ENCODE measurements around the gene ELL2.
A peak's percentile ranks its signal among the peaks of the same experiment; 100 is the strongest.

The ELL2 gene

GRCh38 chr5:95985249-95985648 lies 23.6 kb upstream of the ELL2 start:
- DNase-seq: no peak
- intact Hi-C loops (cut with DNase I): no loop called here

- intact Hi-C loops (cut with DNase I): no loop called here
- DNase-seq: no peak
Measured at GRCh38 chr5:95984287-95984938, 22.8 kb upstream of the ELL2 start.

DNA sequence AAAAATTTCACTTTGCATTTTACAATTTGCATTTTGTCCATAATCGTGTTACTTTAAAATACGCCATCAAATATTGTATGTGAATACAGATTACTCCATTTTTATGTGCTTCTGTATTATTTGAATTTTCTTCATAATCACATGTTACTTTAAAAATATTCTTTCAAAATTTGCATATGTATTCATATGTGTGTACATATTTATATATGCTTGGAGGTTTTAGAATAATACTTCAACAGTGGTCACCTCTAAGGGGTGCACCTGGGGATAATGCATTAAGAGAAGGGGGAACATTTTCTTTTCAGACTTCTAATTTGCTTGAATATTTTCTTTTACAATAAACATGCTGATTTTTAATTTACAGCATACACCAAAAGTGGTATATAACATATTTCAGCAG lies 21.9 kb upstream of the ELL2 start:
- intact Hi-C loops (cut with DNase I): no loop called here
- DNase-seq: no peak

GRCh38 chr5:95983080-95983479 lies 21.4 kb upstream of the ELL2 start:
- intact Hi-C loops (cut with DNase I): no loop called here
- no peak for DNase-seq

- no peak for DNase-seq
- intact Hi-C loops (cut with DNase I): no loop called here
Measured at GRCh38 chr5:95976606-95977005, 15.0 kb upstream of the ELL2 start.

DNA sequence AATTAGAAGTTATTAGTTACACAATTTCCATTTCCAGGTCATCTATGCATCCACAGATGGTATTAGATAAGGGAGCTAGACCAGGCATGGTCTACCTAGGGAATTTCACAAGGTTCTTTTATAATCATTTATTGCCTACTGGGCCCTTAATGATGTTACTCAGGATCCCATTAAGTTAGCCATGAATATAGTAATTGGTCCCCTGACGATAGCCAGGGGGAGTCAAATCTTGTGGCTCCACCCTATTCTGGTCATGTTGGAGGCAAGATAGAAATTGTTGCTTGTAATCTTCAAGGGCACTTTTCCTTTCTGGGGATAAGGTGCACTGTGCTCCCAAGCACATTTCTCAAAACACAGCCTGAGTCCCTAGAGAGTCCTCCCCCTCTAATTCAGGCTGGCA lies 14.1 kb upstream of the ELL2 start:
- intact Hi-C loops (cut with DNase I): no loop called here
- no peak for DNase-seq

DNA sequence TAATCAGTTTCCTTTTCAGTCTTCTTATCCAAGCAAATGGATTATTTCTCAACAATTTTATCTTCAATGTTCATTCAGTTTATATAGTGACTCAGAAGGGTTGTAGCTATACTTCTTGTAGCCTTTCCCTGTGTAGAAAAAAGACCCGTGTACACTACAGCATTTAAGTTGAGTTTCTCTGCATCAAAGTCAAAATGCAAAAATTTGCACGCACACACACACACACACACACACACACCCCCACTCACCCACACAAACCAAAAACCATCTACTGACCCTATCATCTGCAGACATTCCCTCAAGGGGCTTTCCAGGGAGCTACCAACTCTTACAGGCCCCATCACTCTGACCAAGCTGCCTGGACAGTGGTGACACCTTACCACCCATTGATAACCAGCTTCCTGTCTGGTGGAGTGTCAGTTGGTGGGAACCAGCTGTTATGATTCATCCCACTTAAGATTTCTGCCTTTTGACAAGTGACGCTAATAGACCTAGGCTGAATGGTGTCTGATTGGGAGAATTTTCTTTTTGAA lies 12.2 kb upstream of the ELL2 start:
- intact Hi-C loops (cut with DNase I): no loop called here
- peak in 6 of 42 donors; percentile 10 to 49 (median 20) for DNase-seq

GRCh38 chr5:95972196-95972595 lies 10.5 kb upstream of the ELL2 start:
- intact Hi-C loops (cut with DNase I): no loop called here
- DNase-seq: no peak

DNA sequence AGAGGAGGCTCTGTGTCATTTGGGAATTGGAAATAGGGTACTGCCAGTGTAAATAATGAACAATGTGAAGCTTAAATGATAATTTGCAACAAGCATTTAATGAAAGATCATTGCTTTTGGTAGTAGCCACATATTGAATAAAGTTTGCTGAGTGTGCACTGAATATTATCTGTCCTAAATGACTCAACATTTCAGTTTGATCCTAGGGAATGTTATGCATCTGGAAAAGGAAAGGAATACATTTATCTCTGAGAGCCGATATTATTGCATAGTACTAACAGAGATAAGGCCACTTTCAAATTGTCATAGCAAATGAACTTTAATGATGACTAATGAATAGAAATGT lies 8.7 kb upstream of the ELL2 start:
- no peak for DNase-seq
- intact Hi-C loops (cut with DNase I): no loop called here

GRCh38 chr5:95969651-95970358 lies 8.2 kb upstream of the ELL2 start:
- intact Hi-C loops (cut with DNase I): no loop called here
- no peak for DNase-seq

GRCh38 chr5:95969055-95969454 lies 7.4 kb upstream of the ELL2 start:
- intact Hi-C loops (cut with DNase I): no loop called here
- DNase-seq: no peak

- intact Hi-C loops (cut with DNase I): no loop called here
- DNase-seq: no peak
Measured at GRCh38 chr5:95967236-95967635, 5.6 kb upstream of the ELL2 start.

- DNase-seq: no peak
- intact Hi-C loops (cut with DNase I): no loop called here
Measured at GRCh38 chr5:95966005-95966404, 4.4 kb upstream of the ELL2 start.

DNA sequence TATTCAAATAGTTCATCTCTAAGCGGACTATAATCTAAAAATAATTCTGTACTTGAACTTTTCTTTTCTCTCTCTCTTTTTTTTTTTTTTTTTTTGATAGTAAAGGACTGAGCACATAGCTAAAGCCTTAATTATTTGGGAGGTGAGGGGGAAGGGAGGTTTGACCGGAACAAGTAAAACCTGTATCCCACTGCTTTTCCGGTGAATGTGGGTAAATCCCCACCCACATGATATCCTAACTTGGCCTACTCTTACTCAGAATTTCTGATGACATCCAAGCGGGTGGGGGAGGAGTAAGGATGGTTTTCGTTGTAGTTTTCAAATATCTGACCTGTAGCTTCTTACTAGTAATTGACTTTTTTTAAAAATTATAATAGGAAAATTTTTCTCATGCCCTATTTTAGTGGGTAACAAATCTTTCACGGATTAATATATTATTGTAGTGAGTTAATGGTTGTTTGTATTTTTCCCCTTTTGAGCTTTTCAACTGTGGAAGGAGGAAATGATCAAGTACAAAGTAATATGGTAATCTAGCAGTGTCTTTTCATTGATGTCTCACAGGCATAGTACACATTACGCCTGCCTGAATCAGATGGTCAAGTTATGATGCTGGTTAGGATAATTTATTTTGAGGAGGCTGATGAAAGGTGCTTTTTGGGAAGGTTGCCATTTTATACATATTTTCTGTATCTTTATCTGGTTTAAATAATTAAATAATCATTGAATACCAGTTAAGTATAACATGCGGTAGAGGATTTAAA lies 2.2 kb upstream of the ELL2 start:
- intact Hi-C loops (cut with DNase I): loop anchor here (5.0 kb wide), 1 partner anchor 373 kb away; no protein-coding TSS in a partner anchor
- no peak for DNase-seq

DNA sequence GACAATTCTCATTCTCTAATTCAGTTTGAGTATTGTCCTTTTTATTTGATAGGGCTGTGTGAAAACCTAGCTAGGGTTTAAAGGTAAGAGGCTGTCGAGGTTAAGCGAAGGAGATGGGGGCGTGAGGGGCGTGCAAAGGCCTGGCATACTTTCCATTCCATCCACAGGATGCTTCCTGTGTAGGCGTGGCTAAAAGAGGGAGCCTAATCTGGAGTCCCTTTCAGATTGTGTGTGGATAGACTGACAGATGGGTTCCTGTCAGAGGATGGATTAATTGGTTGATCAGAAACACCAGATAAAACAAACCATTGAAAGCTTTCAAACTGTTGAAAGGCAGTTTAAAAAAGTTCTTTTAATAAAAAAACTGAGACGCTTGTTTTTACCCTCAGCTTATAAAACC lies 1.1 kb upstream of the ELL2 start:
- no peak for DNase-seq
- intact Hi-C loops (cut with DNase I): loop anchor here (5.0 kb wide), 1 partner anchor 375 kb away; no protein-coding TSS in a partner anchor

GRCh38 chr5:95962475-95962773 lies 773 bp upstream of the ELL2 start:
- DNase-seq: no peak
- intact Hi-C loops (cut with DNase I): loop anchor here (5.0 kb wide), 1 partner anchor 375 kb away; no protein-coding TSS in a partner anchor

DNA sequence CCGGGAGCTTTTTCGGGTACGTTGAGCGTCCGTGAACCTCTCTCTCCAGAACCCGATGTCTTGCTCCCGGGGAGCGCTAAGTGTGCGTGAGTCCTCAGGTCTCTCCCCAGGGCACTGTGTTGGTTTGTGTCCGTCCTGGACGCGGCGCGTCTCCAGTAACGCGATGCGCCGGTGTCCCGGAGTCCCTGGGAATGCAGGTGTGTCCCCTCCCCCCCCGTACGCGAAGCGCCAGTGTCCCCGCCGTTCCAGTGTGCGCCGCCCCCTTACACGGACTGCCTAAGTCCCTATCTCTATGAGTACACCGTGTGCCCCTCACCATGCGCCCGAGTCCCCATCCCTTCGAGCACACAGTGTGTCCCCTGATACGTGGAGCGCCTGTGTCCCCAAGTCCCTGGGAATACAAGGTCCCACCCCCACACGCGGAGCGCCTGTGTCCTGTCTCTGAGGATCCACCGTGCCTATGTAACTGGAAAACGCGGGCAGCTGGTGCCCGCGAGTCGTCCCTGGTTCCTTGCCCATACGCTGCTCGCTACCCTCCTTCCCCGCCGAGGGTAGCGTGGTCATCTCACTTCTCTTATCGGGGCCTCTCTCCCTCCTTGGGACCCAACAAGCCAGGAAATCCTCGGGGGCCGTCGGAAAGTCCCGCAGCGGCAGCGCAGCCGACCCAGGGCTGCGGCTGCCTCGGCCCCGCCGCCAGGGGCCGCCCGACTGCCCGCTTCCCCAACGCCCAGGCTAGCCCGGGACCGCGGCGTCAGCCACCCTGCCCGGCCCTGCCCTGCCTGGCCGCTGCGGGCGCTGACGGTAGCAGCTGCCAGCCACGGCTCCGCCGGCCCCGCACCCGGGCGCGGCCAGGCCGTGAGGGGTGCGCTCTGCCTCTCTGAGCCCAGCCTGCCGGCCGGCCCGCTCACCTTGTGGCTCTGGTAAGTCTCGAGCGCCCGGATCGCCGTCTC lies 709 bp downstream of the ELL2 start:
- peak; percentile 16 to 87 (median 74) for DNase-seq
- intact Hi-C loops (cut with DNase I): loop anchor here (2.0 to 5.0 kb wide), 2 partner anchors 102 to 376 kb away; no protein-coding TSS in a partner anchor

DNA sequence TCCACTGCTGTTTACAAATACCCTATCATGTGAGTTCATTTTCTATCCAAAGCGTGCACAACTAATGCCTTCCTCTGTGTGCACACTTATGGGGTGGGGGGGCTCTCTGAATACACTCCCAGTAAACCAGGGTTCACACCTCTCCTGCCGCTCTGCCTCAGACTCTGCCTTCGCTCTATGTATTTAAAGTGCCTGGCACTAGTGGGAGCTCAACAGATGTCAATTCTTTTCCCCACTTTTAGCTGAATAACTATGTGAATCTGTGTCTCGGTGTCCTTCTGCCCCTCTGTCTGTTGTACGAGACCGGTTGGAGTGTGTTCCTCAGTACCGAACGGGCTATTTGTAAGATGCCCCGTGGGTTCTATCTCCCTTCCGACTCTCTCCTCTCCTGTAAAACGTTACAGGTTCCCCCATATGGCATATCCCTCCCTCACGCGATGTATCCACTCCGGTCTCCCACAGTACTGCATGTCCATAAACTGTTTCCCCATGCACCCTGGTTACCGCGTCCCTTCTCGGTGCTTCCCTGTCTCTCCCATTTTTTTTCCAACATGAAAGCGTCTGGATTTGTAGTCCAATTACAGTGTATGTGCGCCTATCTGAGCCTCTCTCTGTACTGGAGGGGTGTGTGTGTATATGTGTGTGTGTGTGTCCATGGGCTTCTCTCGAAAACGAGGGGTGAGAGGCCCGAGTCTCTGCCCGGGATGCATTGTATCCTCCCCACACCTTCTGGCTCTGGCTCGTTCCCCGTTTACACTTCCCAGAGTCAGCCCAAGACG lies 1.6 kb downstream of the ELL2 start:
- DNase-seq: peak in 26 of 42 donors; percentile 14 to 65 (median 33)
- intact Hi-C loops (cut with DNase I): loop anchor here (2.0 to 5.0 kb wide), 2 partner anchors 101 to 377 kb away; no protein-coding TSS in a partner anchor
